ENCODE results near the gene ST13. TPM values are rescaled to one million over a fixed set of nuclear protein-coding genes. Genes with fewer than 3 reads are reported as not detected.
A peak's percentile ranks its signal among the peaks of the same experiment; 100 is the strongest.

The ST13 gene
- total and polyA plus RNA-seq, 2 experiments from 2014 or later: 206 to 216 TPM

DNA sequence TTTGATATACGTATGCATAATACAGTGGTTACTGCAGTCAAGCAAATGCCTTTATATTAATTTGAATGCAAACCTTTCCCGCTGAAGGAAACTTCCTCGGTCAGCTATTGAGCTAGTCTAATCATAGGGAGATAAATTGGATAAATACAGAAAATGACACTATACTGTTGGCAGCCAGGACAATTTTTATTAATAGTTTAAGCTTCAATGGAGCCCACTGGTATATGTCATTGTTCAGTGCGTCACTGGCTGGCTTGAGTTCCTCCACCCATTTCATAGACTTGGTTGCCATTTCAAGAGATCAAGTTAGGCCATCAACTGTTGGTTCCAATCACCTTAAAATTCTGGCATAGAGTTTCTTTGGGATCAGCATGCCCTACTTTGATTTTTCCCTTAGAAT is 38.0 kb upstream of the ST13 start:
- Histone ChIP-seq H3K27ac (no peak overlapping the region), H3K9me2 (replicated peaks; ENCODE audit: insufficient read depth) (no peaks in the 10 kb centered on the region), H3K9me3 (ENCODE audit: low read depth) (no peaks in the 10 kb centered on the region), H3K79me2 (no peaks in the 10 kb centered on the region), H4K20me1 (ENCODE audit: insufficient read depth, poor library complexity, severe bottlenecking) (no peaks in the 10 kb centered on the region), H3K4me1 (ENCODE audit: insufficient read depth) (no peaks in the 10 kb centered on the region), H2AFZ (no peak overlapping the region), H3K27me3 (no peaks in the 10 kb centered on the region), H3K4me2 (no peak overlapping the region), H3K36me3 (replicated peaks; ENCODE audit: insufficient read depth, low read depth) (no peaks in the 10 kb centered on the region), H3K4me3 (no peak overlapping the region)
- DNase-seq (ENCODE audit: low spot score): no peak
- no peak for TF ChIP-seq EZH2phosphoT487 (IDR thresholded peaks at IDR 0.05; ENCODE audit: low read depth, severe bottlenecking, unreplicated experiment)
- TF ChIP-seq EZH2 (IDR thresholded peaks at IDR 0.05; ENCODE audit: borderline replicate concordance): no peak
- TF ChIP-seq, protein P1, sequence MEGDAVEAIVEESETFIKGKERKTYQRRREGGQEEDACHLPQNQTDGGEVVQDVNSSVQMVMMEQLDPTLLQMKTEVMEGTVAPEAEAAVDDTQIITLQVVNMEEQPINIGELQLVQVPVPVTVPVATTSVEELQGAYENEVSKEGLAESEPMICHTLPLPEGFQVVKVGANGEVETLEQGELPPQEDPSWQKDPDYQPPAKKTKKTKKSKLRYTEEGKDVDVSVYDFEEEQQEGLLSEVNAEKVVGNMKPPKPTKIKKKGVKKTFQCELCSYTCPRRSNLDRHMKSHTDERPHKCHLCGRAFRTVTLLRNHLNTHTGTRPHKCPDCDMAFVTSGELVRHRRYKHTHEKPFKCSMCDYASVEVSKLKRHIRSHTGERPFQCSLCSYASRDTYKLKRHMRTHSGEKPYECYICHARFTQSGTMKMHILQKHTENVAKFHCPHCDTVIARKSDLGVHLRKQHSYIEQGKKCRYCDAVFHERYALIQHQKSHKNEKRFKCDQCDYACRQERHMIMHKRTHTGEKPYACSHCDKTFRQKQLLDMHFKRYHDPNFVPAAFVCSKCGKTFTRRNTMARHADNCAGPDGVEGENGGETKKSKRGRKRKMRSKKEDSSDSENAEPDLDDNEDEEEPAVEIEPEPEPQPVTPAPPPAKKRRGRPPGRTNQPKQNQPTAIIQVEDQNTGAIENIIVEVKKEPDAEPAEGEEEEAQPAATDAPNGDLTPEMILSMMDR (IDR thresholded peaks at IDR 0.05; ENCODE audit: poor library complexity): no peak
- WGBS (ENCODE audit: low lambda C conversion rate, missing lambda C conversion rate): 96% methylated on average over 4 of the region's 4 CpGs

DNA sequence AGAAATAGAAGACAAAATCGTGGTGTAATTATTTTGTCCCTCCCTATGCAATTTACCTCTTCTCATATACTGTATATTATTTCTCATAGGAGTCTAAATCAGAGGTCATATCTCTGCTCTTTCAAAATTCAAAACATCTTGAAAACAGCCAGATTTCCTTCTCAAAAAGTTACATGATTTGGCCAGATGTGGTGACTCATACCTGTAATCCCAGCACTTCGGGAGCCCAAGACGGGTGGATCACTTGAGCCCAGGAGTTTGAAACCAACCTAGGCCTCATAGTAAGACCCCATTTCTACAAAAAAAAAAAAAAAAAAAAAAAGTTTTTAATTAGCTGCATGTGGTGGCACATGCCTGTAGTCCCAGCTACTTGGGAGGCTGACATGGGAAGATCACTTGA is 34.4 kb upstream of the ST13 start:
- Histone ChIP-seq H3K36me3 (replicated peaks; ENCODE audit: insufficient read depth, low read depth) (no peaks in the 10 kb centered on the region), H3K4me1 (ENCODE audit: insufficient read depth) (no peaks in the 10 kb centered on the region), H4K20me1 (ENCODE audit: insufficient read depth, poor library complexity, severe bottlenecking) (no peaks in the 10 kb centered on the region), H3K9me2 (replicated peaks; ENCODE audit: insufficient read depth) (no peaks in the 10 kb centered on the region), H3K79me2 (no peaks in the 10 kb centered on the region), H3K27ac (no peak overlapping the region), H2AFZ (no peak overlapping the region), H3K4me2 (no peak overlapping the region), H3K27me3 (no peaks in the 10 kb centered on the region), H3K9me3 (ENCODE audit: low read depth) (no peaks in the 10 kb centered on the region), H3K4me3 (no peak overlapping the region)
- WGBS (ENCODE audit: low lambda C conversion rate, missing lambda C conversion rate): 85% methylated on average over 3 of the region's 3 CpGs
- DNase-seq (ENCODE audit: low spot score): no peak
- TF ChIP-seq EZH2 (IDR thresholded peaks at IDR 0.05; ENCODE audit: borderline replicate concordance) (no peak), EZH2phosphoT487 (IDR thresholded peaks at IDR 0.05; ENCODE audit: low read depth, severe bottlenecking, unreplicated experiment) (no peak)
- TF ChIP-seq, protein P1 (IDR thresholded peaks at IDR 0.05; ENCODE audit: poor library complexity): no peak

DNA sequence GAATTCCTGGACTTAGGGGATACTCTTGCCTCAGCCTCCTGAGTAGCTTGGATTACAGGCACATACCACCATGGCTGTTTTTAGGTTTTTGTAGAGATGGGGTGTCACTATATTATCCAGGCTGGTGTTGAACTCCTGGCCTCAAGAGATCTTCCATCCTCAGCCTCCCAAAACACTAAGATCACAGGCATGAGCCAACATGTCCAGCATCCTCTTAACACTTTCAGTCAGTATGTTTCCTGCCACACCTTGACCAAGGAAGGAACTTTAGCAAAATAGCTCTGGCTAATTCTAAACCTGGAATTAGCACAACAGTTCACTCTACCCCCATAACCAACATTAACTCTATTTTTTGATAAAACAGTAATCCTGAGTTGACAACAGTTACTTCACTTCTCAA is 32.7 kb upstream of the ST13 start:
- no peak for TF ChIP-seq EZH2 (IDR thresholded peaks at IDR 0.05; ENCODE audit: borderline replicate concordance)
- TF ChIP-seq, protein P1 (IDR thresholded peaks at IDR 0.05; ENCODE audit: poor library complexity): no peak
- no peak for TF ChIP-seq EZH2phosphoT487 (IDR thresholded peaks at IDR 0.05; ENCODE audit: low read depth, severe bottlenecking, unreplicated experiment)
- H3K79me2 ChIP-seq: no peaks in the 10 kb centered on the region
- no peaks in the 10 kb centered on the region for H3K4me1 ChIP-seq (ENCODE audit: insufficient read depth)
- H4K20me1 ChIP-seq (ENCODE audit: insufficient read depth, poor library complexity, severe bottlenecking): no peaks in the 10 kb centered on the region
- H3K9me2 ChIP-seq (replicated peaks; ENCODE audit: insufficient read depth): no peaks in the 10 kb centered on the region
- H3K9me3 ChIP-seq (ENCODE audit: low read depth): no peaks in the 10 kb centered on the region
- no peak overlapping the region for H3K4me3 ChIP-seq
- H3K27ac ChIP-seq: no peak overlapping the region
- no peaks in the 10 kb centered on the region for H3K36me3 ChIP-seq (replicated peaks; ENCODE audit: insufficient read depth, low read depth)
- no peak for DNase-seq (ENCODE audit: low spot score)
- H2AFZ ChIP-seq: no peak overlapping the region
- no peaks in the 10 kb centered on the region for H3K27me3 ChIP-seq
- H3K4me2 ChIP-seq: no peak overlapping the region

DNA sequence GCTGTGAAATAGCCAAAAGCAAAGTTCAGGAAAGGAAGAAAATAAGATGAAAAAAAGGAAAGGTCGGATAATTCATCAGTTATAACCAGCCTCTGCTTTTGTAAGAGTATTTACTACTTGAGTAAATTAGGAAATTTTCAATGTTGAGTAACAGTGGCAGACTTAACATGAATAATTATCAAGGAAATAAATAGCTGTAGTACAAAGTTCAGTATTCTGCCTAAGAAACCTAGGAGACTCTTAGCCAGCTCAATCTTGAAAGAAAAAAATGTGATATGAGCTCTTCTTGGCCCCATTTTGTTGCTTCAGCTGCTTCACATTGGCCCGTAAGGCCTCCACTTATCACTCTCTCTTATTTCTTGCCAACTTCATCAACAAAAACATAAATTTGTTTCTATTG is 22.5 kb upstream of the ST13 start:
- H3K27ac ChIP-seq: peak overlapping the region; percentile 67

More for the DNA sequence above, 22.5 kb upstream of the ST13 start:
- no peak overlapping the region for H2AFZ ChIP-seq
- H3K4me1 ChIP-seq (ENCODE audit: insufficient read depth): no peaks in the 10 kb centered on the region
- no peaks in the 10 kb centered on the region for H3K79me2 ChIP-seq
- peak; percentile 11 for DNase-seq (ENCODE audit: low spot score)
- H3K4me2 ChIP-seq: no peak overlapping the region
- no peaks in the 10 kb centered on the region for H3K36me3 ChIP-seq (replicated peaks; ENCODE audit: insufficient read depth, low read depth)
- no peaks in the 10 kb centered on the region for H3K9me2 ChIP-seq (replicated peaks; ENCODE audit: insufficient read depth)
- no peaks in the 10 kb centered on the region for H4K20me1 ChIP-seq (ENCODE audit: insufficient read depth, poor library complexity, severe bottlenecking)
- no peaks in the 10 kb centered on the region for H3K9me3 ChIP-seq (ENCODE audit: low read depth)
- no peaks in the 10 kb centered on the region for H3K27me3 ChIP-seq
- WGBS (ENCODE audit: low lambda C conversion rate, missing lambda C conversion rate): 86% methylated on average over 2 of the region's 2 CpGs
- no peak for TF ChIP-seq EZH2 (IDR thresholded peaks at IDR 0.05; ENCODE audit: borderline replicate concordance)
- TF ChIP-seq EZH2phosphoT487 (IDR thresholded peaks at IDR 0.05; ENCODE audit: low read depth, severe bottlenecking, unreplicated experiment): no peak
- TF ChIP-seq, protein P1 (IDR thresholded peaks at IDR 0.05; ENCODE audit: poor library complexity): no peak
- no peak overlapping the region for H3K4me3 ChIP-seq

Measured in hepatocyte (in vitro differentiated cells).